GM21423 (cell line): ENCODE measurements around the gene SIRT5.

Experiments
- ATAC-seq: cut with Tn5 transposase; IDR thresholded peaks from one replicate; pipeline ENCODE4 v1.9.1; 2021; ENCODE audit warnings: mild to moderate bottlenecking, moderate library complexity; ENCODE audit not compliant: unreplicated experiment

The SIRT5 gene

GRCh38 chr6:13629459-13630116 lies 55.2 kb downstream of the SIRT5 start:
- no peak for ATAC-seq

GRCh38 chr6:13630499-13630898 lies 56.1 kb downstream of the SIRT5 start:
- ATAC-seq, result no peak

- no peak for ATAC-seq
These were observed 58.9 kb downstream of the SIRT5 start for GRCh38 chr6:13633343-13633742.

GRCh38 chr6:13635948-13636658 lies 61.7 kb downstream of the SIRT5 start:
- no peak for ATAC-seq

- ATAC-seq, result no peak
These were observed 63.6 kb downstream of the SIRT5 start for GRCh38 chr6:13638014-13638413.

- ATAC-seq, result no peak
These were observed 64.2 kb downstream of the SIRT5 start for GRCh38 chr6:13638626-13639025.

- ATAC-seq, result no peak
These were observed 66.9 kb downstream of the SIRT5 start for GRCh38 chr6:13641315-13641714.

GRCh38 chr6:13643125-13643524 lies 68.7 kb downstream of the SIRT5 start:
- no peak for ATAC-seq

GRCh38 chr6:13648850-13649249 lies 74.4 kb downstream of the SIRT5 start:
- no peak for ATAC-seq

GRCh38 chr6:13649393-13649792 lies 75.0 kb downstream of the SIRT5 start:
- ATAC-seq, result no peak

- no peak for ATAC-seq
These were observed 78.9 kb downstream of the SIRT5 start for GRCh38 chr6:13653296-13653695.

- no peak for ATAC-seq
These were observed 80.1 kb downstream of the SIRT5 start for GRCh38 chr6:13654496-13654895.

GRCh38 chr6:13655700-13656099 lies 81.3 kb downstream of the SIRT5 start:
- no peak for ATAC-seq

- ATAC-seq, result no peak
These were observed 85.9 kb downstream of the SIRT5 start for GRCh38 chr6:13660273-13660672.

GRCh38 chr6:13660893-13661292 lies 86.5 kb downstream of the SIRT5 start:
- no peak for ATAC-seq

- no peak for ATAC-seq
These were observed 87.2 kb downstream of the SIRT5 start for GRCh38 chr6:13661647-13662046.

- no peak for ATAC-seq
These were observed 88.4 kb downstream of the SIRT5 start for GRCh38 chr6:13662651-13663334.

- no peak for ATAC-seq
These were observed 89.6 kb downstream of the SIRT5 start for GRCh38 chr6:13663986-13664385.
